ENCODE results near the gene JDP2.

DNA sequence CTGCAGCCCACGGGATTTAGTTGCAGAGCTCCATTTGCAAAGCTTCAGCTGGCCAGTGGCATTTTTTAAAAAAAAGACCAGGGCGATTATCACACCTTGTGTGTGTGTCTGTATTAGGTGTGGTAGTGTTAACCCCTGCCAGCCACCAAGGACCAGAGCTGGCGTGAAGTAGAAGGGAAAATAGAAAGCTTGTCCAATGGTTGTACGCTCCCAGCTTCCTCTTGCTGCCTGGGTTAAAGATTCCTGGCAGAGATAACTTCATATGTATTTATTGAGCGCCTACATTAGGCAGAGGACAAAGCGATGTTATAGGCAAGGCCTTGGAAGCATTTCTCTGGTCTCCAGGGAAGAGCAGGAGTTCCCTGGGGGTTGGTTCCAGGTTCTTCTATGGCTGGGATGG is 3.2 kb downstream of the JDP2 start:
- no peak for TF ChIP-seq EZH2 (IDR thresholded peaks at IDR 0.05; ENCODE audit: borderline replicate concordance, low read depth, low read length, poor library complexity, severe bottlenecking)
- TF ChIP-seq, protein P1, sequence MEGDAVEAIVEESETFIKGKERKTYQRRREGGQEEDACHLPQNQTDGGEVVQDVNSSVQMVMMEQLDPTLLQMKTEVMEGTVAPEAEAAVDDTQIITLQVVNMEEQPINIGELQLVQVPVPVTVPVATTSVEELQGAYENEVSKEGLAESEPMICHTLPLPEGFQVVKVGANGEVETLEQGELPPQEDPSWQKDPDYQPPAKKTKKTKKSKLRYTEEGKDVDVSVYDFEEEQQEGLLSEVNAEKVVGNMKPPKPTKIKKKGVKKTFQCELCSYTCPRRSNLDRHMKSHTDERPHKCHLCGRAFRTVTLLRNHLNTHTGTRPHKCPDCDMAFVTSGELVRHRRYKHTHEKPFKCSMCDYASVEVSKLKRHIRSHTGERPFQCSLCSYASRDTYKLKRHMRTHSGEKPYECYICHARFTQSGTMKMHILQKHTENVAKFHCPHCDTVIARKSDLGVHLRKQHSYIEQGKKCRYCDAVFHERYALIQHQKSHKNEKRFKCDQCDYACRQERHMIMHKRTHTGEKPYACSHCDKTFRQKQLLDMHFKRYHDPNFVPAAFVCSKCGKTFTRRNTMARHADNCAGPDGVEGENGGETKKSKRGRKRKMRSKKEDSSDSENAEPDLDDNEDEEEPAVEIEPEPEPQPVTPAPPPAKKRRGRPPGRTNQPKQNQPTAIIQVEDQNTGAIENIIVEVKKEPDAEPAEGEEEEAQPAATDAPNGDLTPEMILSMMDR (conservative IDR thresholded peaks at IDR 0.05; ENCODE audit: low read depth, low read length), result no peak
